NCI-H2107 (cell line): ENCODE results near the gene GRAP.
"Not testable (repeated sequence)": the region's sequence is repeated elsewhere in the genome, so short reads cannot be mapped to it uniquely, and the experiment has no call there.

Experiments
- DNase-seq: peaks from one replicate; lab custom pipeline; 2025; lab: John Stamatoyannopoulos, UW

GRAP gene

DNA sequence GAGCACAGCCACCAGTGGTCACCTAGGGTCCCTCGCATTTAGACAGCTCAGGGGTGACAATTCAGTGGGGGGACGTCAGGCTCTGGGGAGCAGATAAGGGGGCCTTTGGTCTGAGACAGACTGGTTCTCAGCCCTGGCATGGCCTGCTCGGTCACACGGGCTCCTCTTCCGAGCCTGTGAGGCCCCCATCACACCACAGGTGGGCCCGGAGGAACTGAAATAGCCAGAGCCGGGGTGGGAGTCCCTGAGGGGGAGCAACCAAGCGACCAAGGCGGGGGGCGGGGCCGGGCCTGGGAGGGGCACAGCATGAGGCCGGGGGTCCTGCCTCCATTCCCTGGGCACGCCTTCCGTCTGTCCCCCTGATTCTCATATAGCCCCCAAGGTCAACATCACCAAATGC is 4.4 kb downstream of the GRAP start:
- DNase-seq, result not testable (repeated sequence)

DNA sequence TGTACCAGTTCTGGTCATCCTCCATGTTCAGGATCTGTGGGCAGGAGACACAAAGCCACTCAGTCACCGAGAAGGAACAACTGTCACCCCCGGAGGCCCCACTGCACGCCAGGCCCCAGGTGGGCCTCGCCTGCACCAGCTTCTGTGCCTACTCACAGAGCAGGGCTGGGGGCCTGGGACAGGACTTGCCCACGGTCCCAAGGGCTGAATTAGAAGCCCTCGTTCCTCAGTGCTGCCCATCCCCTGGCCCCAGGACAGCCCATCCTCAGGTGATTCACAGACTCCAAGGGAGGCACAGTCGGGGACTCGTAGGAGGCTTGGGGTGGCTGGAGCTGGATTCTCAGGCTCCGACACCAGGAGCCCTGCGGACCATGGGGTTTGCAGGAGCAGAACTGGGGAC is 4.9 kb downstream of the GRAP start:
- not testable (repeated sequence) for DNase-seq

GRCh38 chr17:19040350-19040749 is 6.4 kb downstream of the GRAP start:
- DNase-seq, result not testable (repeated sequence)

DNA sequence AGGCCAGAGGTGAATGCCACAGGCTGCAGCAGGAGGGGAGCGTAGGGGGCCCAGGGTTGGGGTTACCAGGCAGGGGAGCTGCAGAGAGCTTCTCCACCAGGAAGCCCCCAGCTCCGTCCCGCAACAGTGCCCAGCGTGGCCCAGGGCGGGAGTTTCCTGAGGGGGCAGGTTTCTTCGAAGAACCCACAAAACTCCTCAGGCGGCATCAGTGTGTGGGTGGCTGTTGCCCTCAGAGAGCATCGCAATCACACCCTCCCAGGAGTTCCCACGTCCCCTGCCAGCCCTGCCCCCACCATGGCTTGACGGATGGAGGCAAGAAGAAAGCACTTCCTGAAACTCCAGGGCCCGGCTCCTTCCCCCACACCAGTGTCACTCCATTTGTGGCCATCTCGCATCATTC is 8.0 kb downstream of the GRAP start:
- not testable (repeated sequence) for DNase-seq

GRCh38 chr17:19038007-19038406 is 8.8 kb downstream of the GRAP start:
- not testable (repeated sequence) for DNase-seq

DNA sequence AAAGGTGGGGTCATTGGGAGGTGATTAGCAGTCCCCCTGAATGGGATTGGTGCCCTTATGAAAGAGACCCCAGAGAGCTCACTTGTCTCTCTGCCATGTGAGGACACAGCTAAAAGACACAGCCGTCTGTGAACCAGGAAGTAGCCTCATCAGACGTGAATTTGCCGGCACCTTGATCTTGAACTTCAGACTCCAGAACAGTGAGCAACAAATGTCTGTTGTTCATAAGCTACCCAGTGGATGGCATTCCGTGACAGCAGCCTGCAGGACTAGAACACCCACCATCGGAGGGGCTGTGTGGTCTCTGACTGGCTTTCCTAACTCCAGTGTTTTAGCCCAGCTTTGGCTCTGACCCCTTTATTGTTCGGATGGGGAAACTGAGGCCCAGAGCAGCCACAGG is 9.2 kb downstream of the GRAP start:
- not testable (repeated sequence) for DNase-seq

- not testable (repeated sequence) for DNase-seq
Observed at GRCh38 chr17:19036186-19036585, 10.6 kb downstream of the GRAP start.

DNA sequence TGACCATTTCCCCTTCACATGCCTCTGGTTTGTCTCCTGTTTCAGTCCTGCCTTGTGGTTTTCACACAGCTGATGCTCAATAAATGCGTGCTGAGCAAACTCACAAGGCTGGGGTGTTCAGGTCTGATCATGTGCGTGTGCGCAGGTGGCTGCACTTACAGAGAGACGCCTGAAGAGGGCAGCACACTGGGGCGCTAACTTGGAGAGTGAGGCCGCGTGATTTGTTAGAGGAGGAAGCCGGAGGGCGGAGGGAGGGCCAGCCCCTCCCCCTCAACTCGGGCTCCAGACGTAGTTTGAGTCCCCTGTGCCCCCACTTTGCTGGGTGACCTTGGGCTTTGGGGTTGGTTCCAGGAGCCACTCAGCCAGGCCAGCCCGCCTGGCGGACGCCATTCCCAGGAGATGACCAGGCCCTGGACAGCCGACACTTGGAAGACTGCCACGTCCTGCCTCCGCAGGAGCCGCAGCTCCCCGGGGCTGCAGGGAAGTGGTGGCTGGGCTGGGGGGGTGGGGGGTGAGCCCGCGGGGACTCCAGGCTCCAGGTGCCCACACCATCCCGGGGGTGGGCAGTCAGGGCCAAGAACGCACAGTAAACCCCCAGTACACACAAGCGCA is 14.3 kb downstream of the GRAP start:
- DNase-seq, result not testable (repeated sequence)

- not testable (repeated sequence) for DNase-seq
Observed at GRCh38 chr17:19031729-19032128, 15.0 kb downstream of the GRAP start.

DNA sequence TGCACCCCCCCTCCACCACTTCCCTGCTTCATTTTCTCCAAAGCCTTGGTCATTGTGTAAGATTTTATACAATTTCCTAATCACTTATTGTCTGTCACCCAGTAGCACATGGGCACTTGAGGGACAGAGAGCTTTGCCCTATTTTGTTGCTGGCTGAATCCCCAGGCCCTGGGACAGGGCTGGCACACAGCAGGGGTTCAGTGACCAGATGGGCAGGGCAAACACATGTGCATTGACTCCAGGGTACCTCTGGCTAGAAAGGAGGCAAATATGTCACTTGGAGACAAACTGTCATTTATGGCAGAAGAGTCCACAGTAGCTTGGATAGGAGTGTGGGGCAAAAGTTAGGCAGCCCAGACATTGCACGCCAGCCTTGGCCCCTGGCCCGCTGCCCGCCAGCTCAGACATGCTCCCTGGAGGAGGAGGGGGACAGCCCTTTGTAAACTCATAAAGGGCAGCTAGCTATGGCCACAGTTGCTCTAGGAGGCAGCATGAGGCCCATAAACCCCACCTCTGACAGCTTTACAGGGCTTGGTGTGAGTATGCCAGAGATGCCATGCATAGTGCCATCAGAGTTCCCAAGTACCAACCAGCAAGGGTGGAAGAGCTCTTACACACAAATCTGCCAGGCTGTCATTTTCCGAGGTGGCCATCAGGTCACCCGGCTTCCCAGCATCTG is 15.8 kb downstream of the GRAP start:
- DNase-seq, result not testable (repeated sequence)

DNA sequence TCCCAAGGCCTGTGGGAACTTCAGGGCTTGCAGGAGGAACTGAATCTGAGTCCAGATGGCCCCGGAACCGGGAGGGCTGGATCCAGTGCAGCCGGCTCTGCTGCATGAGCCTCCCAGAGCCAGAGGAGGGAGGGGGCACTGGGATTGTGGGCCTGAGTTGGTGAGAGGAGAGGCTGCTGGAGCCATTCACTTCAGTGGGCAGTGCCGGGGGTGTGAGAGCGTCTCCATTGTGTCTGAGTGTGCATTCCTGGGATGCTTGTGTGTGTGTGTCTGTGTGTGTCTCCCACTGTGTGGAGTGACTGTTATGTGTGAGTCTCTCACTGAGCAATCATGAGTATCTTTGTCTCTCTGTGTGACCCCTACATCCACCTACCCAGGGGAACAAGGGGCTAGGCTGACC is 17.0 kb downstream of the GRAP start:
- DNase-seq, result not testable (repeated sequence)

- not testable (repeated sequence) for DNase-seq
Observed at GRCh38 chr17:19028671-19029070, 18.1 kb downstream of the GRAP start.

DNA sequence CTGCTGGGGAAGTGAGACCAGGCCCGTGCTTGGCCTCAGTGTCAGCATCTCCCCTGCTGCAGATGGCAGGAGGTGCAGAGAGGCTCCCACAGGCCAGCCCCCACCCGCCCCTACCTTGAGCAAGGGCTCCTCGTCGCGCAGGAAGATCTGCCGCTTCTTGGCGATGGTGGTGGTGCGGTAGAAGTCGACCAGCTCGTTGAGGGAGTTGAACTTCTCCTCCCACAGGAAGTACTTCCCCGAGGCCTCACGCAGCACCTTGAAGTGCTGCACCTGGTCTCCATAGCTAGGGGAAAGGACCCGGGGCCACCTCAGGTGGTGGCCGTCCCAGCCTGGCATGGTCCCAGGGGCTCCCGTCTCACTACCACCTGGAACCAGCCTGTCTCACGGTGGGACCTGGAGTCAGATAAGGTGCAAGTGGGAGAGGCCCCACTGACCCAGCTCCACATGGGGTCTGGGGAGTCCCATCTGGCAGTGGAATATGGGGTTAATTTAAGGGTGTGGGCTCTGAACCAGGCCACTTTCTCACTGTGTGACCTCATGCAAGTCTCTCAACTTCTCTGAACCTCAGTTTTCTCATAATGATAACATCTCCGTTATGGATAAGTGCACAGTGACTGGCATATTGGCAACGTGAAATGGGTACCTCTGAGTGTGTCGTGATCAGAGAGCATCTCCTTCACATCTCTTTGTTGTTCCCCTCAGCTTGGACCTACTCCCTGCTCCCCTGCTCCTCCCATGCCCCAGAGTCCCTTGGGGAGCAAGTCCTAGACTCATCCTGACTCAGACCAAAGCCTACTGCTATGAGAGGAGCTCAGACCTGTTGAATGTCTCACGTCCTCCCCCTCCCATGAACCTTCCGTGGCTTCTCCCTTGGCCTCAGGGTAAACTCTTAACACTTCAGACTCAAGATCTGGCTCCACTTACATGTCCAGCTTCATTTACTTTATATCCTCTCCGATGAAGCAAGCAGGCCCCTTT is 22.4 kb downstream of the GRAP start:
- no peak for DNase-seq

DNA sequence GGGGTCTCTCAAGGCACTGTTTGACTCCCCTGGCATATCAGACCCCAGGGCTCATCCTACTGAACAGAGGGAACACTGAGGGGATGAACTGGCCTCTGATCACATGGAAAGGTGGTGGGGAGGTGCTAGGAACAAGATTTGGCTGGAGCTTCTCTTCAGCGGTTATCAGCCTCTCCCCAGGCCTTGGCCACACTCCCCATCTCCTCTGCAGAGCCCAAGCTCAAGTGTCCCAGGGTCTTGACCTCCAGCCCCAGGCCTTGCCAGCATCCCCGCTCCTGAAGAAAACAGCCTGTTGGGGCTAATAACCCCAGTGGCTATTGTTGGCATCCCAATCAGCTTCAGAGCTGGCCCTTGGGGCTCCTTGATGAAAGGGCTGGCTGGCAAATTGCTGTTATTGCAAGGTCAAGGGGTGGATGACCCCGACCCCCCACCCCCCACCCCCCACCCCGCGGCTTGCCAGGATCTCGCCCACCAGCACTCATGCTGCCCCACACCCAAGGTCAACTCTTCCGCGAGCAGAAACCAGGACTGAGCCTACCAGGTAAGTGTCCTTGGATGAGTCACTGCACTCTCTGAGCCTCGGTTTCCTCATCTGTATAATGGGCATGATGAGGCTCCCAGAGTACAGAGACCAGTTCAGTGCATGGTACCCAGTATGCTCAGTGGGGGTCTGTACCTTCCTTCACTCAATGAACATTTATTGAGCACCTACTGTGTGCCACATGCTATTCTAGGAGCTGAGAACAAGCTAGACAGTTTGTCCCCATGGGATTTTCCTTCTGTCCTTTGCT is 23.4 kb downstream of the GRAP start:
- no peak for DNase-seq

- DNase-seq, result no peak
Observed at GRCh38 chr17:19022747-19023146, 24.0 kb downstream of the GRAP start.

DNA sequence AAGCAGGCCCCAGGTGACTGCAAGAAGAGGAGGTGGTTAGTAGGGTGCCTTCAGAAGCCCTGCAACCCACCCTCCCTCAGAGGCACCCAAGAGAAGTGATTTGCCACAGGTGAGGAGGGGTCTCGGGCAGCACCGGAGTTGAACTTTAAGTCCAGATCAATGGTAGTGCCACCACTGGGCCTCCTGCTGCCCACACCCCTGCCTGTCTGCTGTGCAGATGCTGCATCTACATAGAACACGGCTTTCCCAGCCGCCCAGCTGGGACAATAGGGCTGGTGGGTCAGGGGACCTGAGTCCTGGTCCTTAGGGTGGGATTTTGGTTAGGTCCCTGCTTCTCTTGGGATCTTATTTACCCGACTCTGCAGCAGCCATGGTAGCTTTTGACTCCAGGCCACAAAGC is 24.6 kb downstream of the GRAP start:
- DNase-seq, result no peak

GRCh38 chr17:19021622-19022083 is 25.1 kb downstream of the GRAP start:
- DNase-seq, result no peak

GRCh38 chr17:19021011-19021621 is 25.6 kb downstream of the GRAP start:
- not testable (repeated sequence) for DNase-seq

- DNase-seq, result no peak
Observed at GRCh38 chr17:19020016-19020415, 26.7 kb downstream of the GRAP start.

DNA sequence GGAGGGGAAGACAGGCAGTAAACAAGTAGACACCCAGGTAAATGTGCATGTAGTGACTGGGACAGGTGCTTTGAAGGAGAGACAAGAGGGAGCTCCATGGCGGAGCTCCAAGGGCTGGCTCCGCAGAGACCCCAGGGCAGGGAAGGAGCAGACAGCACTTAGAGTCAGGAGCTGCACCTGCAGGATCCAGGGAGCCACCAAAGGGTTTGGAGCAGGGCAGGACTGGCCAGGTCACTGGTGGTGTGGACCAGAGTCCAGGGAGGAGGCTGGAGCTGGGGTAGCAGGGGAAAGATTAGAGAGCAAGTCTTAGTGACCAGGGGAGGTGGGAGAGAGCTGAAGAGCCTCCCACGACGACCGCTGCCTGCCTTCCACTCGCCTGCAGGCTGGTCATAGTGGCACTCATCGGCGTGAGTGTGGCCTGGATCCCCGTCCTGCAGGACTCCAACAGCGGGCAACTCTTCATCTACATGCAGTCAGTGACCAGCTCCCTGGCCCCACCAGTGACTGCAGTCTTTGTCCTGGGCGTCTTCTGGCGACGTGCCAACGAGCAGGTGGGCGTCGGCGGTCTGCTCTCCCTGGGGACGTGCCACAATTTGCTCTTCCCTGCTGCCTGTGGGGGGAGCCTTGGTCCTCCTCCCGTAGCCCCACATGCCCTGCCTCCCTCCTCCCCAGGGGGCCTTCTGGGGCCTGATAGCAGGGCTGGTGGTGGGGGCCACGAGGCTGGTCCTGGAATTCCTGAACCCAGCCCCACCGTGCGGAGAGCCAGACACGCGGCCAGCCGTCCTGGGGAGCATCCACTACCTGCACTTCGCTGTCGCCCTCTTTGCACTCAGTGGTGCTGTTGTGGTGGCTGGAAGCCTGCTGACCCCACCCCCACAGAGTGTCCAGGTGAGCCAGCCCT is 27.5 kb downstream of the GRAP start:
- no peak for DNase-seq
